ENCODE data around the gene SPATS1.

SPATS1 gene, protein sequence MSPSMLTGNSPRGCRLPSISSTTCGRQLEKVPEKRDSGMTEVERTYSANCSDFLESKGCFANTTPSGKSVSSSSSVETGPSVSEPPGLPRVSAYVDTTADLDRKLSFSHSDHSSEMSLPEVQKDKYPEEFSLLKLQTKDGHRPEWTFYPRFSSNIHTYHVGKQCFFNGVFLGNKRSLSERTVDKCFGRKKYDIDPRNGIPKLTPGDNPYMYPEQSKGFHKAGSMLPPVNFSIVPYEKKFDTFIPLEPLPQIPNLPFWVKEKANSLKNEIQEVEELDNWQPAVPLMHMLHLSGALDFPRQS

DNA sequence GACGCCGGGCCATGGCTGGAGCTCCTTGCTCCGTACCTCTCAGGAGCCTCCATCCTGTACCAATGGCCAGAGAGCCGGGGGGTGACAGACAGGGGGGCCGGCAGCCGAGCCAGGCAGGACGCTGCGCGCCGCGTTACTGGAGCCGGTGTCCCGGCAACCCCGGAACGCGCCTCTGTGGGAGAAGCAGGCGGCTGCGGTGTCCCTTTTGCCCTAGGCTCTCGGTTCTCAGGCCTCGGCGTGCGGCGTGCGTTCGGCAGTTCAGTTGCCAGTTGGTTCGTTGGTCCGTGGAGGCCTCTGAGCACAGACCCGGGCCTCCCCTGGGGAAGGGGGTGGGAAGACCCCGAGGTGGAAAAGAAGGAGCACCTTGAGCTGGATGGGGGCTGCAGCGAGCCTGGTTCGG is at the start of gene SPATS1:
SPATS1 (plus strand) TSS at position 162 of the 400 bp plus-strand sequence. CDS start 446 bp downstream, outside the sequence.
- DNase-seq (ENCODE audit: low spot score): no peak

DNA sequence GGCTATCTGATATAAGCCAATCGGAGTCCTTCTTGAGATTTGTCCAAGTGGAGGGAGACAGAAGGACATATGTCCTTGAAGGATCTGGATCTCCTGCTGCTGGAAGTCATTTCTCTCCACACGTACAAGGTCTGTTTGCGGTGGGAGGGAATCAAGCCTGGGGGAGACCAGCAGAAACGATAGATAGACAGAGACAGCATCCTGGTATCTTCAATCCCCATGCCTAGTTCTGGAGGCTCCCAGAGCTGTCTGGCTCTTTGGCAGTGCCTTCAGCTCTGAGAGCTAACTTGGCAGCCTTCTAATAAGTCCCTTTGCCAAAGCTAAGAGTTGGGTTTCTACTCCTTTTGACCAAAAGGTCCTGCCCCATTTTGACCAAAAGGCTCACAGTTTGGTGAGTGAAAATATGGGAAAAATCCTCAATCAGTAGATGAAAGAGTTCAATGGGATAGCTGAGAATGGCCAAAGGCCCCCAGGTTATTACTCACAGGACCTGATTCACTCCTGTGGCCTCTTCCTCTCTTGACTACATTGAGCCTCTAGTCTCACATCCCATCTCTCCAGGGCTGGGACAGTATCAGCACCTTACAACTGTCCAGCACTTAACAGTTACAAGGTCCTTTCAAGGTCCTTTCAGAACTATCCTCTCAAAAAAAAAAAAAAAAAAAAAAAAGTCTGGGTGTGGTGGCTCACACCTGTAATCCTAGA is 49.6 kb upstream of the SPATS1 start:
- no peak for DNase-seq (ENCODE audit: low spot score)

DNA sequence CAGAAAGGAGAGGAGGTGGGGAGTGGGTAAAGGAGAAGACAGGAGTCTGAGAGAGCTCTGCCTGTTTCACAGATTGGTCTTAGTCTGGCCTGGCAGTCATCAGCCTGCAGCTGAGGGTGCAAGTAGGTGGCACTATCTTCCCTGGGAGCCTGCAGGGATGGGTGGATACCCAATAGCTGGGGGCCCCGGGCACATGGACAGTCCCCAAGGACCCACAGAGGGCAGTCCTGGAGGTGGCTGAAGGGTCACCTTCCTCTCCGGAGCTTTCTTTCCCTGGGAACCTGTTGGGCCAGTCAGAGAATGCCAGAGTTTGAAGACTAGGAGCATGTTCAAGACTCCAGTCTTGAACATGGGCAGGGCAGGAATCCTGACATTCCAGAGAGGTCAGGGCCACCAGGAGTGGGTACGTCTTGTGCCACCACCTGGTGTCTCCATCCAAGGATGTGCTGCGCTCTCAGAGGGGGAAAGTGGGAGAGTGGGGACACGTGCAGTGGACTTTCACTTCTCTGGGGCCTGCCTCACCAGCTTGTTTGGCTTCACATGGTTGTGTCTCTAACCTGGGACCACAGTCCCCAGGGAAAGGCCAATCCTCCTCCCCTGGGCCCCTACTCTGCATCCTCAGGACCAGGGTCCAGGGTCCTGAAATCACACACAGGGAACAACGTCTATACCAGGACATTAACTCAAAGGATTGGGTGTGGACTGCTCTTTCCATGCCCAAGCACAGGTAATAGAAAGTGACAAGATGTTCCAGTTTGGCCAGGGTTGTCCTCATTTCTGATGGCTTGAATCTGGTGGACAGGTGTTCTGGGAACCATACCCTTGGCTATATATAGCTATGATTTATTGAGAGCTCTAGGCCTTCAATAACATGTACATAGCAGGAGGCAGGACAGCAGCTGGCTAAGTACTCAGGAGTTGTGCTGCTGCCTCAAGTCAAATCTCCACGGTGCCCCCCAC is 47.3 kb upstream of the SPATS1 start:
- DNase-seq (ENCODE audit: low spot score): no peak

DNA sequence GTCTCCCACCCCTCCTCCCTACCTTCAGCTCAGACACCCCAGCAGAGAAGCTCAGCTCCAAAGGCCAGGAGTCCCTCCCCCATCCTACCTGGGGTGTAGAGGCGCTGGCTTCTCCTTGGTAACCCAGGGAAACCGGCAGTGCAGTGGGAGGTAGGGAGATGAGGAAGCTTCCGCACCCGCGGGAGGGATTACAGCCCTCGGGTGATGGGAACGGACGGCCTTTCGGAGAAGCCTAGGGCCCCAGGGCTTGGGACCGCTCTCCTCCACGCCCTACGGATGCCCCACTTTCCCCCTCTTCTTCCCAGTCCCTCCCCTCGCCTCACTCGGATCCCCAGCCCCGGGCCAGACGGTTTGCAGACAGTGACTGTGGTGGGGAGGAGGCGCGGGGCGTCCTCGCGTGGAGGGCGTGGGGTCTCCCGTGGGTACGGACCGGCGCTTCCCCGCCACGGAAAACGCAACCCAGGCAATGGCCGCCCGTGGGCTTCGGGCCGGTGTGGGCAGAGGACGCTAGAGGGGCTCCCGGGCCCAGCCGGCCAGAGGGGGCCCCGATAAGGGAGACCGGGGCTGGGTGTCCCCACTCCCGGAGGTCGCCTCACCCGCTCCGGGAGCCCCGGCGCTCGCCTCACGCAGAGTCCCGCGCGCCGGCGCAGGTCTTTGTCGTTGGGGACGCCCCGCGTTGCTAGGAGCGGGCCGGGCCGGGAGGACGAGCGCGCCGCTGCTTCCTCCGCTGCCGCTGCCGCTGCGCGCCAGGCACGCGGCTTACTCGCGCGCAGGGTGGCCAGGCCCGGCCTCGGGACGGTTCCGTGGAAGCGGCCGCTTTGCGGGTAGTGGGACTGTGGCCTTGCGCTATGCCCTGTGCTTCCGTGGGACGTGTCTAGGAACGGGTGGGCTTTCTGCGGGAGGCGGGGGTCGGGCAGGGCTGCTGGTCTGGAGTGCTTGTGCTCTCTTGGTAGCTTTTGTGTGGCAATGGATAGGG is 45.1 kb upstream of the SPATS1 start:
- no peak for DNase-seq (ENCODE audit: low spot score)

DNA sequence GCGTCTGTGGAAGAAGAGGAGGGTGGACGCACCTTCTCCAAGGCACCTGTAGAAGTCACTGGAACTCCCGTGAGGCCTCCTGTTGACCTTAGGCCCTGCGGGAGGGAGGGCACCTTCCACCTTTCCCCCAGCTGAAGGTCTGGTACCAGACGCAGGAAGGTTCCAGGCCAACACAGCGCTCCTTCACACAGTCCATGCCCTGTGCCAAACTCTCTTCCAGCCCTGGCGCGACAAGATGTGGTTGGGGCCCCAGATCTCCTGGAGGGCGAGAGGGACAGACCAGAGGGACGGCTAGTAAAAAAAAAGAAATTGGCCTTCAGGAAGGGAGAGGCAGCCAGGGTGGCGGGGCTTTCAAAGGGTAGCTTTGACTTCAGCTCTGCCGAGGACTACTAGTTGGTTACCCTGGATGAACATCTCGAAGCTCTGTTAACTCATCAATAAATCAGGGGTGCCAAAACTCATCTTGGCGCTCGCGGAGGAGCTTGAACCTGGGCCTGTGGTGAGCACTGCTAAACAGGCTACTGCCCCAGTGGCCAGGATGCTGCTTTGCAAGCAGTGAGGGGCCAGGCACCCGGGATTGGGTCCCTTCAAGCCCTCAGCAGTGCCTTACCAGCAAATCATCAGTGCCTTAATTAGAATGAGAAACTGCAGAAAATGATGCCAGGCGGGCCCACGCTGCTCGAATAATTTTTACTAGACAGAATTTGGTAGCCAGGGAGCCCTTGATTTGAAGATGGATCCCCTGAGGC is 44.2 kb upstream of the SPATS1 start:
- no peak for DNase-seq (ENCODE audit: low spot score)

DNA sequence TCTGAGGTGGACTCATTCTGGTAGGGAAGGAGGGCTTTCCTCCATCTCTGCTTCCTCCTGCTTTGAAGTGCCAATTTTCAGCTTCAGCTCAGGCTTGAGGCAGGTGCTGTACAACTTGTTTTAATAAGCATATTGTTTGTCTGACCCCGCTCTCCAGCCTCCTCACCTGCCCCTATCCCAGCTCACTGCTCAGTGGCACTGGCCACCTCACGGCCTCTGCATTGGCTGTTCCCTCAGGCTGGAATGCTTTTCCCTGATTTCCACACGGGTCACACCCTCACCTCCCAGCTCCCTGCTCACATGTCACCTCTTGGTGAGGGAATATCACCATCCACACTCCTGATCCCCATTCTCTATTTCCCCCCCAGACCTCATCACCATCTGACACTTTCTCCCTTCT is 43.6 kb upstream of the SPATS1 start:
- no peak for DNase-seq (ENCODE audit: low spot score)

DNA sequence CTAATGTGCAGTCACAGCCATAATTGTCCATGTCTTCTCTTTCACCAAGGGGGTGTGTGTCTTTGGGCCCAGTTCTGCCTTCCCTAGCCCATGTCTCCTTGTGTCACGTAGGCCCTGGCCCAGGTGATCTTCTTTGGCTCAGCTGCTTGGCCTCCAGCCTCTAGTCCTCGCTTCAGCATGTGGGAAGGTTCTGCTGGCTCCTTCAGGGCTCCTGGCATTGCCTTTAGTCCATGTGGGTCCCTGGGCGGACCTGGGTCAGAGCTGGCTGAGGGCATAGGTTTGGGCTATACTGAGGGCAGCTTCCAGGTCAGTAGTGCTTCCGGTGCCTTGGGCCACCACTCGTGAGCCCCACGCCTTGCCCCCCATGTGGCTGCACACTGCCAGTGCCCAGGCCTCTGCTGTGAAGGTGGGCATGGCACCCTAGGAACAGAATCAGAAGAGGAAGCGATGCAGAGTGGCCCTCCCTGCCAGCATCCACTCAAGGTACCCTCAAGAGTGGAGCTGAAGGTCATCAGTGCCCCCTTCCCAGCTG is 42.1 kb upstream of the SPATS1 start:
- no peak for DNase-seq (ENCODE audit: low spot score)

DNA sequence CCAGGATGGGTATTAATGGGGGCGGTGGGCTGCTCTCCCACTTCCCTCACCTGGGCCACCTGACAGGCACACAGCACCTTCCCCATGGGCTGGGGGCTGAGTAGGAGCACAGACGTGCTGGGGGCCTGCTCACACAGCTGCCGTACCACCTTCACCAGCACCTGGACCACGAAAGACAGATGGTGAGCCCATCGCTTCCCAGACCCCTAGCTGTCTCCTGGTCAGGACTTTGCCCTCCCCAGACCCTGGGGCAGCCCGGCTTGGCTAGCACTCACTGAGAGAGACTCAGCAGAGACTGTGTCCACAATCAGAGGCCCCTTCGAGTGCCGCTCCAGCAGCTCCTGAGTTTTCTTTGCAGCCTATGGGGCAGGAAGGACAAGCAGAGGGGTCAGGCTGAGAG is 41.3 kb upstream of the SPATS1 start:
- DNase-seq (ENCODE audit: low spot score): no peak

DNA sequence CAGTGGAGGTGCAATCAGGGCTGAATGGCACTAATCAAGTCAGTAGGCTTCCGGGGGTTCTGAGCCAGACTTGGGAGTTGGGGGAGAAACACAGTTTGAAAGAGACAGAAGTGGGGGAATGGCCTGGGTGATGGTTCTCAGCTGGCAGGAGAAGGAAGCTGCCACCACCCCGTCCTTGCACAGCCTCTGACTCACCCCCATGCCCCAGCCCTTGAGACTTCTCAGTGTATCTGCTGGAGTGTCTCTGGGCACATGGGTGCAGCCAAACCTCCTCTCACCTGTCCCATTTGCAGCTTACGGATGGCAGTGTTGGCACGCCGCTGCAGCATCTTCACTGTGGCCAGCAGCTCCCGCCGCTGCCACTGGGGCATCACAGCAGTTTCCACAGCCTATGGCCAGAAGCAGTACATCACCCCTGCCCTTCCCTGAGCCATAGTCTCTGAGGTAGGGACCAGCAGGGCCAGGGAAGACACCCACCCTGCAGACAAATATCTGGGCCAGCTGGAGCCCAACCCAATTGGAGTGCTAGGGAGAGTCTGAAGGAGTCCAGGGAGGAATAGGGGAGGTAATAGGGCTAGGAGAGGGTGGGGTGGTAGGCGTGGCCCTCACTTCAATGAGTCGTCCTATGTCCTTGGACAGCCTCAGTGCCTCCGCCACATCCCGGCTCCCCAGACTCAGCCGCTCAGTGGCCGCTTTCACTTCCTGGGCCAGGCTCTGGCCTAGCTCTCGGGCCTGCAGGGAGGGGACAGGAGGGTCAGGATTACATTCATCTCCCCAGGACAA is 40.5 kb upstream of the SPATS1 start:
- DNase-seq (ENCODE audit: low spot score): no peak

DNA sequence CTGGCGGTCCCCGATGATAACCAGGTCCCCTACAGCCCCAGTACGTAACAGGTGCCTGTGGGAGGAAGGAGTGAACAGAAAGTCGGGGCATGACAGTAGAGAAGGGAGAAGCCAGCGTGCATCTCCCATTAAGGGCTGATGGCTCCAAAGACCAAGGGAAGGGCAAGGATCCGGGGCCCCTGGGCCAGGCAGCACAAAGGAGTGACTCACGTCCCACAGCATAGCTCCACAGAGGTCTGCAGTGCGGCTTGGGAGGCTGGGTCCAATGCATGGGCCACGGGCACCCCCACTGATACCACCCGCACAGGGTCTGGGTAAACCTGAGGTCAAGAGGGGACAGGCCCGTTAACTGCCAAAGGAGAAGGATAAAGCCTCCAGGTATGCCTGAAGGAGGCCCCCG is 39.6 kb upstream of the SPATS1 start:
- DNase-seq (ENCODE audit: low spot score): no peak

DNA sequence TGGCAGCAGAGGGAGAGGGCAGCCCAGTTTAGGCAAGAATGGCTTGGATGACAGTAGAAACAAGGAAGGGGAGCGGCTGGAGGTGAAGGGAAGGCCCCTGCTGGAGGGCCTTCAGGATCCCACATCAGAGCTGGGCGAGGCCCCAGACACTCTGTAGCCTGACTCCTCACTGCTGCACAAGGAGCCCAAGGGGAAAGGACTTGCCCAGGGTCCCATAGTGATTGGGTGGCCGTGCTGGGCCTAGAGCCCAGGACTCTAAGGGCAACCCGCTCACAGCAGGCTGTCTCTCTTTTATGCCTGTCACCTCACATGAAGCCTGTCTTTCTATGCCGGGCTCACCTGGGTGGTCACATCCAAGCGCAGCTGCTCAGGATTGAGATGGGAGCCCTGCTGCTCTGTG is 38.6 kb upstream of the SPATS1 start:
- no peak for DNase-seq (ENCODE audit: low spot score)

DNA sequence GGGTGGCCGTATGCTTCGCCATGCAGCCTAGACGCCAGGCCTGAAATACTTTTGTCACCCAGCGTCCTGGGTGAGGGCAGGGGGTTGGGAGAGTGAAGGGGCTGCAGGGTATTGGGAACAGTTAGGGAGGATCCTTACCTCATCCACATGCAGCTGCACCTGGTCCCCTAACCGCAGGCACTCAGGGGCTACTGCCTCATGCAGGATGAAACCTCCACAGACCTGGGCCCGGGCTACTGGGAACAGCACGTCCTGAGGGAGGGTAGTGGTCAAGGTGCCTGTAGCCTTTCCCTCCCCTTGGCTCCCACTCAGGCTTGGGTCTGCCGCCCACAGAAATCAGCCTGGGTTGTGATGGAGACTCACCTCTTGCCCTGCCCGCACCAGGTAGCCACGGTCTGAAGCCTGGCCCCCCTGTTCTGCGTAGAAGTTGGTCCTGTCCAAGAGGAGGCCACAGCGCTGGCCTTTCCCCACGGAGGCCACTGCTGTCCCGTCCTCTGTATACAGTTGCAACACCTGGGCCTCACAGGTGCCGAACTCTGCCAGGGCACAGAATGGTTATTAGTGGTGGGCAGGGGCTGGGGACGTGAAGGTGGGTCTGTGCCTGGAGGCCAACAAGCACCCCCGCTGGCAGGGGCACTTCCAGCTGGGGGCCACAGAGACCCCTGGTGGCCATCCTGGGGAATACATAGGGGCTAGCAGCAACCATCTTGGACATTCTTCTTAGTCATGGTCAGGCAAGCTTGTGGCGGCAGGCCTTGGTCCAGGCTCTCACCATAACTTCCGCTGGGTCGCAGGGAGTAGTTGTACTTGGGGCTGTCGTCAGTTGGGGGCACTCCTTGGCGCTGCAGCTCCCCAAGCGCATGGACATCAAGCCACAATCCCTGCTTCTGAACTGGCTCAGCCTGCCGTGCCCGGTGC is 37.9 kb upstream of the SPATS1 start:
- DNase-seq (ENCODE audit: low spot score): peak; percentile 49

DNA sequence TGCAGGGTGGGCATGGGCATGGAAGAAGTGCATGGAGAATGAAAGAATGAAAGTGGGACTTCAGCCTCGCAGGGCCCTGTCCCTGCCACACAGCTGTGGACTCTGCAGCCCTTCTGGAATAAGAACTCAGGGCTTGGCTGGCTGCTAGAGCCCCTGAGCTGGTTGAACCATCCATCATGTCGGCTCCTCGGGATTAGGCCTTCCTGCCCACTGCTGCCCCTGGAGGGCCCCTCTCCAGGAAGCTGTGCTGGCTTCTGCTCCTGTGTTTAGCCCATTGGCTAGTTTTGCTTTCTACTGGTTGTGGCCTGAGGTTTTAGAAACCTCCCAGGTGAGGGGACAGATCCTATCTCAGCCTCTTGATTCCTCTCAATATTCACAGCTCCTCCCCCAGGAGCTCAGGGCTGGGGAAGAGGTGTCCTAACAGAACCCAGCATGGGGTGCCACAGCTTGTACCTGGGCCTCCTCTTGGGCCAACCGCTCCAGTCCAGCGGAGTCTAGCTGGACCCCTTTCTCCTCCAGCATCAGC is 37.2 kb upstream of the SPATS1 start:
- no peak for DNase-seq (ENCODE audit: low spot score)

DNA sequence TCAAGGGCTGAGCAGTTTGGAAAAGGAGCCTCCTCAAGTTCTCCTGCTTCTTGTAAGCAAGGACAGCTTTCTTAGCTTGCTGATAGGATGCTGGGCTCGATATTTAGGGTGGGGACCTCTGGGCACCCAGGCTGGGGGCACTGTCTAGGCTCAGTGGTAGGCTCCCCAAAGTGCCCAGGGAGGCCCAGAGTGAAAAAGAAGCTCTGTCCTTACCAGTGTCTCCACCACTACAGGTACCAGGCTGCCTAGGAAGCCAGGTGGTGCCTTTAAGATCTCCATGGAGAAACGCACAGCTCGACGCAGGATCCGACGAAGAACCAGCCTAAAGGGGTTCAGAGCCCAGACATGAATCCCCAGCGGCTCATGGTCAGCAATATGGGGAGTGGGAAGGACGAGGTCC is 35.7 kb upstream of the SPATS1 start:
- DNase-seq (ENCODE audit: low spot score): no peak

DNA sequence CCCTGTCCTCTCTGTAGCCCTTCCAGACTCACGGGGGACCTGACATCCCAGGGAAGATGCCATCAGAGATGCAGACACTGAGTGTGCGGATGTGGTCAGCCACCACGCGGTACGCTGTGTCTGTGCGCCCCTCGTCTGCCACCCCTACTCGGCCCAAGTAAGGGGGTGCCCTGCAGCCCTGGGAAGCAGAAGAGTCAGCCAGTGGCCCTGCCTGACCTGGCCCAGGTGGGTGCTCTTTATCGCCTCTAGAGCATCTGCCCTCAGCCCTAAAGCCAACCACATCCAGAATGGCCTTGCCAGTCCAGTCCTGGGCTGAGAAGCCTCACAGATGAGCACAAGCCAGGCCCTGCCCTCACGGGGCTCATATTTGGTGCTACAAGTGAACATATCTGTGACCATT is 35.2 kb upstream of the SPATS1 start:
- no peak for DNase-seq (ENCODE audit: low spot score)

DNA sequence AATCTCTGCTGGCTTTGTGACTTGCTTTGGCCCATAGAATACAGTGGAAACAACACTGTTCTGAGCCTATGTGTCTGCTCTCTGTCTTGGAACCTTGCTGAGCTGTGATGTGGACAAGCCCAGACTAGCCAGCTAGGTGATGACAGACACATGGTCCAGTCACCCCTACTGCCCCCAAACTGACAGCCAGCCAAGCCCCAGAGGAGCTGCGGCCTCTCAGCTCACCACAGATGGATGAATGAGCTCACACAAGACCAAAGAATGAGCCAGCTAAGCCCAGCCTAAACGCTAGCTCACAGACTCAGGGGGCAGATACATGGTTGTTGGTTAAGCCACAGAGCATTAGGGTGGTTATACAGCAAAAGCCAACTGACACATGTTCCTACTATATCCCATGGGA is 33.4 kb upstream of the SPATS1 start:
- no peak for DNase-seq (ENCODE audit: low spot score)

DNA sequence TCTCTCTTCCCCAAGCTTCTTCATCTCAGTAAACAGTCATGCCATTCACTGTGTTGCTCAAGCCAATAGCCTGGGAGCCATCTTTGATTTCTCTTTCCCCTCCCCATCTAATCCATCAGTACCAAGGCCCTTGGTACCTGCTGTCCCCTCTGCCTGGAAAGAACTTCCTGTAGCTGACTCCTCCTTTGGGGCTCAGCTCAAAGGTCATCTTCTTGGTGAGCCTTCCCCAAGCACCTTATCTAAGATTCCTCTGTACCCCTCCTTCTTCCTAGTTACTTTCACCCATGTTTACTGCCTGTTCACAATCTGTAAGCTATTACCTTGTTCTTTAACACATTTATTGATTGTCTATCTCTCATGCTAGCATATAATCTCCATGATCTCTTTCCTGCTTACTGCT is 32.8 kb upstream of the SPATS1 start:
- DNase-seq (ENCODE audit: low spot score): no peak

DNA sequence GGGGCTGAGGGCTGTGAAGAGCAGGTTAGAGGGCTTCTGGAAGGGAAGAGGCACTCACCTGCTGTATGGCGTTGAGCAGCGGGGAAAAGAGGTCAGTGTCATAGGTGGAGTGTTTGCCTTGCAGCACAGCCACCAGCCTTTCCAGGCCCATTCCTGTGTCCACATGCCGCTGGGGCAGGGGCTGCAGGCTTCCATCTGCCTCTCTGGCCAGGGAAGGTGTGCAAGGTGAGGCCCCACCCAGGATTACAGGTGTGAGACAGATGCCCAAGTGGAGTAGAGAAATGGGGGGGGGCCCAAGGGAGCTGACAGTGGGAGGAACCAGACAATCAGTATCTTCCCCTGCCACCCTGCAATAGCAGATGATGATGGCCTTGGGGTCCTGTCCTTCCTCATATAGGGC is 32.2 kb upstream of the SPATS1 start:
- DNase-seq (ENCODE audit: low spot score): no peak

All from HuH-7.5 (cell line).